HG03039 (cell line): Measurements from ENCODE around the gene LCE1B.

Experiments used
- ATAC-seq: cut with Tn5 transposase; IDR thresholded peaks from one replicate; pipeline ENCODE4 v1.9.1; 2021; ENCODE audit warnings: mild to moderate bottlenecking, moderate library complexity; ENCODE audit not compliant: unreplicated experiment

LCE1B gene

GRCh38 chr1:152860129-152860528, 48.4 kb downstream of the LCE1B start:
- no peak for ATAC-seq

GRCh38 chr1:152861374-152861773, 49.6 kb downstream of the LCE1B start:
- ATAC-seq, result no peak
